ENCODE results near the gene PLEKHM3. TPM values are rescaled to one million over a fixed set of nuclear protein-coding genes. Genes with fewer than 3 reads are reported as not detected.

The PLEKHM3 gene
- polyA plus RNA-seq, 1 experiment, result 5.8 TPM

- TF ChIP-seq CTCF (IDR thresholded peaks at IDR 0.05; ENCODE audit: insufficient read depth, low read depth, low read length), result no peak
- POLR2A ChIA-PET, result no interaction called here
- CTCF ChIA-PET, result interaction anchor here (0.8 to 1.4 kb wide), 3 partner anchors 9 to 178 kb away, joined by 3 to 4 read pairs (median 3); no protein-coding TSS in a partner anchor
- Histone ChIP-seq H3K4me3 (ENCODE audit: low read depth, low read length) (no peak overlapping the region), H3K27me3 (ENCODE audit: control insufficient read depth, insufficient read depth, low read length) (no peaks in the 10 kb centered on the region), H3K36me3 (ENCODE audit: control insufficient read depth, insufficient read depth, low read length) (no peaks in the 10 kb centered on the region)
- DNase-seq (ENCODE audit: low read depth), result no peak
Observed at GRCh38 chr2:207847098-207847806, 178.1 kb downstream of the PLEKHM3 start.

GRCh38 chr2:207845202-207845864, 180.0 kb downstream of the PLEKHM3 start:
- CTCF ChIA-PET, result interaction anchor here (0.8 kb wide), 1 partner anchor 9 kb away, joined by 4 read pairs; no protein-coding TSS in a partner anchor
- Histone ChIP-seq H3K36me3 (ENCODE audit: control insufficient read depth, insufficient read depth, low read length) (no peaks in the 10 kb centered on the region), H3K4me3 (ENCODE audit: low read depth, low read length) (no peak overlapping the region), H3K27me3 (ENCODE audit: control insufficient read depth, insufficient read depth, low read length) (no peaks in the 10 kb centered on the region)
- no peak for DNase-seq (ENCODE audit: low read depth)
- POLR2A ChIA-PET, result no interaction called here
- no peak for TF ChIP-seq CTCF (IDR thresholded peaks at IDR 0.05; ENCODE audit: insufficient read depth, low read depth, low read length)

- Histone ChIP-seq H3K36me3 (ENCODE audit: control insufficient read depth, insufficient read depth, low read length) (no peaks in the 10 kb centered on the region), H3K4me3 (ENCODE audit: low read depth, low read length) (no peak overlapping the region), H3K27me3 (ENCODE audit: control insufficient read depth, insufficient read depth, low read length) (no peaks in the 10 kb centered on the region)
- CTCF ChIA-PET, result no interaction called here
- DNase-seq (ENCODE audit: low read depth), result no peak
- TF ChIP-seq CTCF (IDR thresholded peaks at IDR 0.05; ENCODE audit: insufficient read depth, low read depth, low read length), result no peak
- POLR2A ChIA-PET, result no interaction called here
Observed at GRCh38 chr2:207844648-207845047, 180.7 kb downstream of the PLEKHM3 start.

- ChIA-PET CTCF (no interaction called here), POLR2A (no interaction called here)
- Histone ChIP-seq H3K4me3 (ENCODE audit: low read depth, low read length) (no peak overlapping the region), H3K27me3 (ENCODE audit: control insufficient read depth, insufficient read depth, low read length) (no peaks in the 10 kb centered on the region), H3K36me3 (ENCODE audit: control insufficient read depth, insufficient read depth, low read length) (no peaks in the 10 kb centered on the region)
- TF ChIP-seq CTCF (IDR thresholded peaks at IDR 0.05; ENCODE audit: insufficient read depth, low read depth, low read length), result no peak
- no peak for DNase-seq (ENCODE audit: low read depth)
Observed at GRCh38 chr2:207840101-207840500, 185.2 kb downstream of the PLEKHM3 start.

- CTCF ChIA-PET, result no interaction called here
- POLR2A ChIA-PET, result no interaction called here
Observed at GRCh38 chr2:207839575-207839974, 185.8 kb downstream of the PLEKHM3 start.

More at GRCh38 chr2:207839575-207839974, 185.8 kb downstream of the PLEKHM3 start:
- Histone ChIP-seq H3K4me3 (ENCODE audit: low read depth, low read length) (no peak overlapping the region), H3K27me3 (ENCODE audit: control insufficient read depth, insufficient read depth, low read length) (no peaks in the 10 kb centered on the region), H3K36me3 (ENCODE audit: control insufficient read depth, insufficient read depth, low read length) (no peaks in the 10 kb centered on the region)
- DNase-seq (ENCODE audit: low read depth), result no peak
- TF ChIP-seq CTCF (IDR thresholded peaks at IDR 0.05; ENCODE audit: insufficient read depth, low read depth, low read length), result no peak
